Epithelial cell of proximal tubule (primary cell): Measurements from ENCODE around the gene ERICH3. TPM values are rescaled to one million over a fixed set of nuclear protein-coding genes. Genes with fewer than 3 reads are reported as not detected.

Experiments
- DNase-seq: peaks from one replicate; pipeline ENCODE4 v3.0.0-alpha.2; 2011; ENCODE audit warnings: low read depth
- H3K4me3 ChIP-seq: 2 replicates; pipeline ENCODE4 v1.5.1; 2011; ENCODE audit warnings: low read depth, mild to moderate bottlenecking, low read length
- total RNA-seq: library from RNA; depleted of rRNA; stranded (reverse); fragments of >200 nt; gene quantifications from 2 replicates; pipeline ENCODE4 v1.2.3, GENCODE V29; 2015
- TF ChIP-seq, protein P1 (sequence below): conservative IDR thresholded peaks from 2 replicates; pipeline ENCODE4 v1.5.1; 2012; ENCODE audit warnings: low read depth, mild to moderate bottlenecking, low read length

Gene ERICH3
- total RNA-seq, 1 donor from 2014 or later, result not detected

DNA sequence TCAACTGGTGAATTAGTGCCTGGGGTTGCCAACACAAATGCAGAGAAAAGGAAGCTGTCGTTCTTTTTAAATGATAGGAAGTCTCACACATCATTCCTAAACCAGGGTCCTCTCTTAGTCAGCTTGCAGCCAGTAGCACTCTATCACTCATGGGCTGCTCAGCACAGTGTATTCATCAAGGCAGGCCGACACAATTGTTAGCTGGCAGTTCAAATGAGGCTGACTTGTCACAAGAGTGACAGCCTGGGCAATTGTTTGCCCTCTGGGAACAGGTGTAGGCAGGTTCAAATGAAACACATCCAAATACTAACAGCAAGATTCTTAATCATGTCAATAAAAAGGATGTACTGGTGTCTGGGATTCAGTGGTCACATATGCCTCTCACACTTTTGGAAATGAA is 76.9 kb downstream of the ERICH3 start:
- H3K4me3 ChIP-seq, result no peak overlapping the region
- TF ChIP-seq, protein P1, sequence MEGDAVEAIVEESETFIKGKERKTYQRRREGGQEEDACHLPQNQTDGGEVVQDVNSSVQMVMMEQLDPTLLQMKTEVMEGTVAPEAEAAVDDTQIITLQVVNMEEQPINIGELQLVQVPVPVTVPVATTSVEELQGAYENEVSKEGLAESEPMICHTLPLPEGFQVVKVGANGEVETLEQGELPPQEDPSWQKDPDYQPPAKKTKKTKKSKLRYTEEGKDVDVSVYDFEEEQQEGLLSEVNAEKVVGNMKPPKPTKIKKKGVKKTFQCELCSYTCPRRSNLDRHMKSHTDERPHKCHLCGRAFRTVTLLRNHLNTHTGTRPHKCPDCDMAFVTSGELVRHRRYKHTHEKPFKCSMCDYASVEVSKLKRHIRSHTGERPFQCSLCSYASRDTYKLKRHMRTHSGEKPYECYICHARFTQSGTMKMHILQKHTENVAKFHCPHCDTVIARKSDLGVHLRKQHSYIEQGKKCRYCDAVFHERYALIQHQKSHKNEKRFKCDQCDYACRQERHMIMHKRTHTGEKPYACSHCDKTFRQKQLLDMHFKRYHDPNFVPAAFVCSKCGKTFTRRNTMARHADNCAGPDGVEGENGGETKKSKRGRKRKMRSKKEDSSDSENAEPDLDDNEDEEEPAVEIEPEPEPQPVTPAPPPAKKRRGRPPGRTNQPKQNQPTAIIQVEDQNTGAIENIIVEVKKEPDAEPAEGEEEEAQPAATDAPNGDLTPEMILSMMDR, result no peak
- DNase-seq, result no peak

DNA sequence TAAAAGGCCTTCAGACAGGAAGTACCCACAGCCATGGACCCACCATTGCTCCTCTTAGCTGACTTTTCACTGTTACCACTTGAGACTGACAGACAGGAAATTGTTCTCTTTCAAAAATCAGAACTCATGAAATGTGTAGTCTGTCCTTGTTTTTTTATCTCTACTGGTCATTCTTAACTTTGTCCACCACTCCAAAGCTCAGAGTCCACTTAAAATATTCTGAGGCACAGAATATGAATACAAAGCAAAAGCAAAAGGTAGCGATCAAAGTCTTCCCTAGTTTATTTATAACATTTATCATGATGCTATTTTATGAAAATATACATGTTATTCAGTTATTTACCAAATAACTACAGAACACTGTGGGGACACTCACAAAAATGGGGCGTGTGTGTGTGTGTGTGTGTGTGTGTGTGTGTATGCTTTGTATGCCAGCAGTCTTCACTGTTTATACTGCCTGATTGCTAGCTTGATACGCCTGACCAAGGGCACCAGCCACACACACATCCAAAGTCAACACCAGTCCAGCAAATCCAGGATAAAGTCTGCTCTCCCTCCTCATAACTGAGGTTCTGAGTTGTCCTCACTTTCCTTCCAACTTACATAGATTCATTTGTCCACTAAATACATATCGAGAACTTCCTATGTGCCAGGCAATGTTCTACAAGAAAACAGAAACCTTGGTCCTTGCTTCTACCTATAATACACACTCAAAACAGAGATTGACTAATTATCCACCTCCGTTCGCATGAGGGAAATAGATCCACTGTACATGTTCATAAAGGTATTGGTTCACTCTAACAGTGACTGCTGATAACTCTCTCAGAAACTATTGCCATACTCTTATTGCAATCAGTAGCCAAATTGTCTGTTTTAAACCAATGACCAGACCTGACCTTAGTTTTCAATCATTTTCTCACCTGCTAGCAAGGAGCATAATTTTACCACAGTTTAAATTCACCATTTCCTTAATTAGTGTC is 79.4 kb downstream of the ERICH3 start:
- TF ChIP-seq, protein P1, result no peak
- no peak for DNase-seq
- no peak overlapping the region for H3K4me3 ChIP-seq

DNA sequence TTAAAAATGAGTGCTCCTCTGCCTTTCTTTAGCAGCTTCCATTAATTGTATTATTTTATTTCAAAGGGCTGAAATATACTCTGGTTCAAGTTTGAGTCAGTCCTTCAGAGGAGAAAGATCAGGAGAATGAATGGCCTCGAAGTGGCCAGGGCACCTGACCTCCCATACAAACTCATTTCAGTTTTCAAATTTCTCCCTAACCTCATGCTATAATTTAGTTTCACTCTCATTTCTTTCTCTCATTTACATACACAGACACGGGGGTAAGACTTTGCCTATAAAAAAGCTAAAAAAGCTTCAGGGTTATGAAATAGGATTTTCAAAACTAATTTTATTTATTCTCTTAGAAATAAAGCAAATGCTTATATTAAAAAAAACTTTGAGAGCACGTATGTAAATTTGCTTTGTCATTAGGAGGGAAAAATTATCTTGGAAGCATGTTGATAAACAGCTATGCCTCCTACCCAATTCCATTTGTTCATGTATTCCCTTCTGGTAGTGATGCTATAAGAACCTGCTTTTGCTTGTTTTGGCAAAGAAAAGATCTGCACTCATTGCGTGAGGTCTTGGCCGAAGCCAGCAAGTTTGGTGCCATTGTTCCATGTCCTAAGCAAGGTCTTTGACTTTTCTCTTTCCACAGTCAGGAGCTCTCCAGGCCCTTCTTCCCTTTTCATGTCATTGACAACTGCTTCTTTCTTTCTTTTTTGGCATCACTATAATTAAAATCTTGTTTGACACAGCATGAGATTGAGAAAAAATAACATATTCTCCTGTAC is 80.8 kb downstream of the ERICH3 start:
- no peak overlapping the region for H3K4me3 ChIP-seq
- TF ChIP-seq, protein P1, result no peak
- DNase-seq, result no peak

- DNase-seq, result no peak
- TF ChIP-seq, protein P1, result no peak
- H3K4me3 ChIP-seq, result no peak overlapping the region
Observed at GRCh38 chr1:74591949-74592348, 81.6 kb downstream of the ERICH3 start.

- TF ChIP-seq, protein P1, result no peak
- no peak for DNase-seq
- H3K4me3 ChIP-seq, result no peak overlapping the region
Observed at GRCh38 chr1:74590288-74590687, 83.3 kb downstream of the ERICH3 start.

DNA sequence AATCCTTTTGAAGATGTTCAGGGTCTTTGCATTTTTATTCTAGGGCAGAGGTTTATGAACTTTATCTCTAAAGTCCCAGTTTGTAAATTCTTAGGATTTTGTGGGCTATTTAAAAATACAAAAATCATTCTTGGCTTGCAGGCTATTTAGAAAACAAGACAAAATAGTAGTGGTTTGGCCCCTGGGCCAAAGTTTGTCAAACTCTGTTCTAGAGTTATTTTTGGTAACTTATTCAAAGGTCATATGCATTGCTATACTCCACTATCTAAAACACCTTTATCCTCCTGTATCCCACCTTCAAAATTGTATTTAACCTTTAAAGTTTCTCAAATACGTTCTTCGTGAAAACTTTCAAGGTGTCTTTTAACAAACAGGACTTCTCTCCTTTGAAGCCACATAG is 85.7 kb downstream of the ERICH3 start:
- no peak for DNase-seq
- H3K4me3 ChIP-seq, result no peak overlapping the region
- TF ChIP-seq, protein P1, result no peak
